GM18505 (cell line): ENCODE data around the gene SPATA21.

Source experiments
- ATAC-seq: cut with Tn5 transposase; IDR thresholded peaks from one replicate; pipeline ENCODE4 v1.9.1; 2021; ENCODE audit not compliant: unreplicated experiment
- POLR2A ChIP-seq: IDR thresholded peaks from 4 replicates; pipeline ENCODE4 v1.6.1; 2011; ENCODE audit warnings: borderline replicate concordance; ENCODE audit not compliant: insufficient read depth, insufficient read length; ENCODE audit errors: extremely low read depth

The SPATA21 gene

GRCh38 chr1:16421201-16421600, 16.0 kb downstream of the SPATA21 start:
- ATAC-seq: no peak
- no peak for TF ChIP-seq POLR2A

GRCh38 chr1:16420424-16421118, 16.7 kb downstream of the SPATA21 start:
- TF ChIP-seq POLR2A: no peak
- ATAC-seq: peak; percentile 64

GRCh38 chr1:16418823-16419425, 18.3 kb downstream of the SPATA21 start:
- TF ChIP-seq POLR2A: no peak
- ATAC-seq: no peak

GRCh38 chr1:16413191-16413590, 24.0 kb downstream of the SPATA21 start:
- ATAC-seq: no peak

GRCh38 chr1:16410803-16411202, 26.4 kb downstream of the SPATA21 start:
- ATAC-seq: no peak
- TF ChIP-seq POLR2A: no peak

More at GRCh38 chr1:16413191-16413590, 24.0 kb downstream of the SPATA21 start:
- TF ChIP-seq POLR2A: no peak

GRCh38 chr1:16409536-16410152, 27.6 kb downstream of the SPATA21 start:
- TF ChIP-seq POLR2A: no peak
- ATAC-seq: no peak

- TF ChIP-seq POLR2A: no peak
- ATAC-seq: no peak
These were observed 30.4 kb downstream of the SPATA21 start for GRCh38 chr1:16406868-16407267.

GRCh38 chr1:16405441-16405840, 31.8 kb downstream of the SPATA21 start:
- no peak for TF ChIP-seq POLR2A
- ATAC-seq: no peak

- ATAC-seq: no peak
- TF ChIP-seq POLR2A: no peak
These were observed 34.5 kb downstream of the SPATA21 start for GRCh38 chr1:16402742-16403141.

GRCh38 chr1:16398371-16398953, 38.8 kb downstream of the SPATA21 start:
- no peak for ATAC-seq
- TF ChIP-seq POLR2A: no peak

GRCh38 chr1:16397120-16397519, 40.1 kb downstream of the SPATA21 start:
- no peak for ATAC-seq
- TF ChIP-seq POLR2A: no peak

GRCh38 chr1:16396591-16396990, 40.6 kb downstream of the SPATA21 start:
- no peak for ATAC-seq
- no peak for TF ChIP-seq POLR2A

GRCh38 chr1:16394977-16395376, 42.2 kb downstream of the SPATA21 start:
- ATAC-seq: no peak
- TF ChIP-seq POLR2A: no peak
